A673 (cell line): ENCODE measurements around the gene H2BK1.

Experiments
- CTCF ChIP-seq: fragments of 300-800, 200-600 bp; sonication (generic); conservative IDR thresholded peaks from 2 replicates; pipeline ENCODE4 v1.5.1; 2017; ENCODE audit warnings: low read depth, mild to moderate bottlenecking, antibody characterized with exemption, low read length, moderate library complexity, mixed read lengths
- EZH2 ChIP-seq: fragments of 200-600 bp; sonication (generic); IDR thresholded peaks from 2 replicates; pipeline ENCODE4 v1.6.1; 2017; ENCODE audit warnings: borderline replicate concordance, low read depth, mild to moderate bottlenecking, mixed read lengths, antibody characterized with exemption, low read length; ENCODE audit not compliant: poor library complexity, severe bottlenecking

DNA sequence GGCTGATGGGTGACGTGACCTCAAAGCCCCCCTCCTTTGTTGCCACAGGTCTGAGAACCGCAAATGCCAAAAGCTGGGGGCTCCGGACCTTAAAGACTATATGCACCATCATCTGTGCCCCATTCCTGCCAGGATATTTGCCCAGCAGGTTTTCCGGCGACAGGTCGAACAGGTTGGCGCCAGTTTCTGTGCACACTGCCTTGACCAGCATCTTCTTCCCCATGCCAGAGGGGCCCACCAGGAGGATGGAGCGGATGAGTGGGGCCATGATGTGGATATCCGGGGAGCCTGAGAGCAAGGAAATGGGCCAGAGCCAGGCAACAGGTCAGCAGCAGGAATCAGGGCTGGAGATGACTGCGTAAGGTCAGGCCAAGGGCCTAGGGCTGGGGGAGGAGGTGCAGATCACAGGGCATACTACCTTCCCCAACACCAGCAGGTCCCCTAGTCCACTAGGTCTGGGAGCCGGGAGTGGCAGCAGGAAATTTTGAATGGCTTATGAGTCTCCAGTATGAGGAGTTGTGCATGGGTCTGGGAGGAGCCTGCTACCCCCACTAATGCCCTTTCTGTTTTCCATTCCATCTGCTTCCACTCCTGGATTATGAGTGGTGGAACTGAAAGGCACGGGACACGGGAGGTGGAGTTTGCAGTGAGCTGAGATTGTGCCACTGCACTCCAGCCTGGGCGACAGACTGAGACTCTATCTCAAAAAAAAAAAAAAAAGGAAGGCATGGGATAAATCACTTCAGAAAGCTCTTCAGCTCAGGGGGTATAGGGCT, 16.9 kb downstream of the H2BK1 start:
- TF ChIP-seq EZH2 (no peak), CTCF (no peak)
